HG03565 (cell line): ENCODE data around the gene MYL12A.

Experiments used
- ATAC-seq: cut with Tn5 transposase; IDR thresholded peaks from one replicate; pipeline ENCODE4 v1.9.1; 2021; ENCODE audit warnings: mild to moderate bottlenecking, moderate library complexity; ENCODE audit not compliant: unreplicated experiment

Gene MYL12A

GRCh38 chr18:3224223-3224622 is 23.4 kb upstream of the MYL12A start:
- ATAC-seq, result no peak

DNA sequence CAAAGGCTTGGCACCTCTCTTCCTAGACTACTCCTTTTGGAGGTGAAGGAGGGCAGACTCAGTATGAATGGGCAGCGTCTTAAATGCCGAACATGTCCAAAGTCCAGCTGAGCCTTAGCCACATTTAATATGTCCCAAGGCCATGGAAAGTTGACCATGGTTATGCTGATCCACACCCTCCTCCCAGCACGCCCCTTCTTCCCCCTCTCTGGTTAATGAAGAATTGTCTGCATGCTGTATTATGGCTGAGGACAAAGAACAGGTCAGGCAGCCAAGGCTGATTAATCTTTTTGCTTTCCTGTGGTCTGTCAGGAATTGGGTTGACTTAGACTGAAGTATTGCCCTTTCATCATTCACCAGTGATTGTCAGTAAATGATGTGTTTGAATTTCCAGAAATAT is 22.0 kb upstream of the MYL12A start:
- no peak for ATAC-seq

DNA sequence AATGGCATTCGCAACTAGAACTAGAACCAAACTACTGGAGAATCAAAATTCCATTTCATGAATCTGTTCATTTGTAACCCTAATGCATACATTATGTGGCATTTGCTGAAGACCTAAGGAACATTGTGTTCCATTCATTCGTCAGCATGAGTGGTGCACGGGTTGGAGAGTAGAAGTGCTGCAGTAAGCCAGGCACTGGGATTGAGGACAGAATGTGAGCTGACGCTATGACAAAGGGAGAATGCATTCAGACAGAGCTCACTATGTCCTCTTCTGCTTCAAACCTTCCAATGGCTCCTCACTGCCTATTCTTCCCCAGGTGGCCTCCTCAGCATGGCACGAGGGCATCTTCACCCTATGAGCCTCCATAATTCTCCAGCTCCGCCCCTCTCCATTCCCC is 21.6 kb upstream of the MYL12A start:
- no peak for ATAC-seq

GRCh38 chr18:3230401-3231334 is 16.9 kb upstream of the MYL12A start:
- no peak for ATAC-seq

GRCh38 chr18:3233004-3233403 is 14.6 kb upstream of the MYL12A start:
- no peak for ATAC-seq

DNA sequence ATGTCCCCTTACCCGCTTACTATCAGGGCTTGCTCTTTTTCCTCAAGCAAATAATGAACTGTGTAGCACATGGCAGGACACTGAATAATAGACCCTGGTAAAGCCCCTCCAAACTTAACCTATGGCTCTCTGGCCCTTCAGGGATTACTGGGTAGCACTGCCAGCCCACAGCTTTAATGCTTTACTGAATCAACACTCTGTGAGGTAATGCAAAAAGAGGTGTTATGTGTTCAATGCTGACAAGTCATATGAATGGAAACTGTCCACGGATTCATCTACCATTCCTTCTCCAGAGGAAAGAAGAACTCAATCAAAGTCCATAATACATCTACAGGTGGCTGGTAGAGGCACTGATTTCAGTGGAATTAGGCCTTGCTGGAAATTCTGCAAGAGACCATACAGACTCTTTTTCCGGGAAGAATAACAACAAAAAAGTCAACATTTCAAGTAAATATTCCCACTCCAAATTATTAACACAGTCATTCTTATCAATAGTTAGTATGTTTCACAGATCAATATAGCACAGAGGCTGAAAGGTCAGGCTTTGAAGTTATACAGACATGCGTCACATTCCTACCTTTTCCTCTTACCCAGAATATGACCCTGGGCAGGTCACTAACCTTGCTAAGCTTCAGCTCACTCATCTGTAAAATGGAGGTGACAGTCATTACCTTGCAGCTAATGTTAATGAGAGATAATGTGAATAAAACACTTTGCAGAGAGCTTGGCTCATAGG is 14.0 kb upstream of the MYL12A start:
- ATAC-seq, result no peak

DNA sequence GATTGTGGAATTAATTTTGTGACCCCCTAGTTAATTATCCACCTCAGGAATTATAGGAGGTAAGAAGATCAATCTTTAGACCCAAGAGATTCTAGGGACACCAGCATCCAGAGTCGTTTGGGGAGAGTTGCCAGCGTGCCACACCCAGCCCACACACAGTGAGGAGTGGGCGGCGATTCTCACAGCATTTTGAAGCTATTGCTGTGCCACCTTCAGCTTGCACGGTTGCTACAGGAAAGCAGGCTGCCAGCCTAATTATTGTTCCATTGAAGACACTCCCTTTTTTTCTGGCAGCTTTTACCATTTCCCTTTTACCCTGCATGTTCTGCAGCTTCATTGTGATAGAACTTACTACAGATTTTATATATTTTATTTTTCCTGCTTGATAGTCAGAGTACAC is 13.1 kb upstream of the MYL12A start:
- no peak for ATAC-seq

- no peak for ATAC-seq
Observed at GRCh38 chr18:3235846-3236245, 11.8 kb upstream of the MYL12A start.

DNA sequence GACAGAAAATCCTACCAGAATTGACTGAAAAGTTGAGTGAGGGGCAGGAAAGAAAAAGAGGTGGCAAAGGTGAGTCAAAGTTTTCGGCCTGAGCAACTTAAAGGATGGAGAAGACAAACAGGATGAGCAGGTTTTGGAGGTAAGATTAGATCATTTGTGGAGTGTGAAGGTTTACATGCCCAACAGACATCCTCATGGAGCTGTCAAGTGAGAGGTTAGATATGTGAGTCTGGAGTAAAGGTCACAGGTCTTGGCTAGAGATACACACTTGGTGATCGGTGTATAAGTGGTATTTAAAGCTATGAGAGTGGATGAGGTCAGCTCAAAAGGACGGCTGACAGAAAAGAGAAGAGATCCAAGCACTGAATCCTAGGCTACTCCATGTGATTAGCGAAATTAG is 11.1 kb upstream of the MYL12A start:
- ATAC-seq, result no peak

GRCh38 chr18:3238742-3239141 is 8.9 kb upstream of the MYL12A start:
- ATAC-seq, result no peak

DNA sequence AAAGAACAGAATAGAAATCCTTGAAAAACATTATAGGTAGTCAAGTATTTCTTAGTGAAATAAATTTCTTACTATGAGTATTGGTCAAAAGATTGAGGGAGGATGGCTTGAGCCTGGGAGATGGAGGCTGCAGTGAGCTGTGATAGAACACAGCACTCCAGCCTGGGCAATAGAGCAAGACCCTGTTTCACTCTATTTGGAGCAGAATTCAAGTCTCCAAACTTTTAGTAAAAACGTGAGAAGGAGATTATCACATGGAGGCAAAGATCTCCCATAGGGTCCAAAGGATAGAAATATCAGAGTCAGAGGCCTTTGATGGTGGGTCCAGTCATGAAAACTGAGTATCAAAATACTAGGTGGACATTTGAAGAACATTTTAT is 2.4 kb upstream of the MYL12A start:
- no peak for ATAC-seq

GRCh38 chr18:3245853-3246634 is 1.6 kb upstream of the MYL12A start:
- peak; percentile 52 for ATAC-seq

GRCh38 chr18:3246635-3247239 is 864 bp upstream of the MYL12A start:
- ATAC-seq, result no peak

DNA sequence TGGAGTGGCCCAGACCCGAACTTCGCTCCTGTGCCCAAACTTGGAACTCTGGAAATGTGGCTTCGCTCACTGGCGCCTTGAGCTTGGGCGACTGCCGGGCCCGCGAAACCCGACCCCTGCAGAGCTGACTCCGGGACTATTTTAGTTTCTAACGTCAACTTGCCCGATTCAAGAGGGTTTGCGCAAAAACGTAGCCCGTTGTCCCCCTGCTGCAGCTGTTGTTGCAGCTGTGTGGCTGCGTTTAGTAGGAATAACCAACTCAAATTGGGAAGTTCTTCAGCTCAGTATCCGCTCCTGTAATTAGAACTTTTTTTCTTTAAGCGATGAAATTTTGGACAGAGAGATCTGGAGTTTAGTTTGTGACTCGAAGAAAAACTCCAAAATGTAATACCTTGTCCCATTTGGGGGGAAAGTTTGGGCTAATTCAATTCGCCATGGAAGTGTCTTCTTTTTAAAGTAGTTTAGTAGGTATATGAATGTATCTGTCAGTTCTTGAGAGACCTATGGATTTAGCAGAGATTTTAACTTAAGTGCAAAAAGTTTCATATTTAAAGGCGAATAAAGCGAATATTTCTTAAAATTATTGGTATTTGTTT is 559 bp downstream of the MYL12A start:
- ATAC-seq, result no peak

DNA sequence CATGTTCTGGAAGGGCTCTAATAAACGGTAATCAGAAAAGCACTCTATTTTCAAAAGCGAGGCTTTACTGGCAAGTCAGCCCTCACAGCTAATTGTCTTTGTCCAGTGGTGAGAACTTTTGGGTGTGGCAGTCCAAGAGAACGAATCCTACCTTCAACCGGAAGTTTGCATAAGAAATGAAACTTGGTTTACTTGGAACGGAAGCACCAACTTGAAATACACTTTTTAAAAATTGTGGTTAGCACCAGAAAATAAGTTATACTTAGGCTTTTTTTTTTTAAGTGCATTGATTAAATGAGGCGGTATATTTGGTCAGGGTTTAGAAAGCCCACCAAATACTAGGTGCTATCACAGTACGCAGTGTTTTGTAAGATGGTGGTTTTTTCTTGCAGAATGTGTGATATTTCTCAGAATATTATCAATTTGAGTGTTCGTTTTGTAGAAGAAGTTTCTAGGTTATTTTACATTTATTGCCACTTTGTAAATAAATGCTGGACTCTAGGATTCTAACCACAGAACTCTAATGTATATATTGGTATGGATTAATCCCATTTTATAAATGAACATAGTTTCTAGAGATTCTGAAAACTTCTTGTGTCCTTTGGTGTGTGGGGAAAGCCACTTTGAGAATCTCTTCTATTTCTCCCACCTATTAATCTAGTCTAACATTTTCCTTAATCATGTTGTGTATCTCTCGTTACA is 1.2 kb downstream of the MYL12A start:
- no peak for ATAC-seq

DNA sequence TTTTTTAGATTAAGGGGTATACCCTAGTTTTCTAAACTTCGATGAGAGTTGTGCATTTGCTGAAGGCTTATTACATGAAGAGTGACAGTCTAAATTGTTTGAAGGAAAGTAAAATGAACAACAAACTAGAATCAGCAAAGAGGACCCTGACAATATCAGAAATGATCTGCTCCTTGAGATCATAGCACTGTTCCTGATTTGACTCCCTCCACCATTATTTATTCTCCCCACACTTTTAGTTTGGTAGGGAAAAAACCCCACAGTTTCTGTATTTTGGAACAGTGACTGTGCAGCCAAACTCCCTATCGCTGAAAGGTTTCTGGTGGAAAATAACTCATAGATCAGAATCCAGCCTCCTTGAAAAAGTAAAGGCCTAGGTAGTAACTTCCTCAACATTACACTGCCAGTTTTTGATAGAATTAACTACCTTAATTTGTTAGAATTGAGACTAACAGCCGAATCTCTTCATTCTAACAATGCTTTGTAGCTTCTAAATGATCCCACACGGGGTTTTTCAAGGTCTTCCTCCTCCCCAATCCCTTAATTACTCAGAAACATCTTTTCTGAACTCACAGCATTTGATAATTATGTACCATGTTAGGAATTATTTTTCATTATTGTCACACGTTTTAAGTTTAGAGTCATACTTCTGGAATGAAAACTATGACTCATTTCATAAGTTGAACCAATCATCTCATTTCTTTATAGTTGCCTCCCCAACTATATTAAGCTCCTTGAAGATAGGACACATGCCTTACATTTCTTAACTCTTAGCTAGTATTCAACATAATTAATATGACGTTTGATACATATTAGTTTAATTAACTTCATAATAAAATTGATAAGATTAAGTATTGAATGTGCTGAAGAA is 2.9 kb downstream of the MYL12A start:
- no peak for ATAC-seq

- ATAC-seq, result no peak
Observed at GRCh38 chr18:3251249-3251962, 3.8 kb downstream of the MYL12A start.

GRCh38 chr18:3251963-3252277 is 4.3 kb downstream of the MYL12A start:
- ATAC-seq, result no peak

- no peak for ATAC-seq
Observed at GRCh38 chr18:3252843-3253242, 5.2 kb downstream of the MYL12A start.
